GM13976 (cell line): ENCODE data around the gene HMCES.

Source experiments
- DNase-seq: peaks from one replicate; pipeline ENCODE4 v3.0.0; 2012; ENCODE audit warnings: low spot score
- CTCF ChIP-seq: IDR thresholded peaks from 2 replicates; pipeline ENCODE4 v1.5.1; 2012; ENCODE audit warnings: borderline replicate concordance, mild to moderate bottlenecking; ENCODE audit not compliant: insufficient read depth; ENCODE audit errors: extremely low read depth, missing control alignments, control extremely low read depth
- in situ Hi-C: fragments of 300-500 bp; cut with MboI; formaldehyde crosslinking; loops from one replicate; pipeline ENCODE4 v1.12.0; 2022; ENCODE audit warnings: low sequenced_read_pairs, mixed read lengths, inconsistent platforms; ENCODE audit not compliant: unreplicated experiment

HMCES gene

GRCh38 chr3:129311054-129311902, 32.6 kb downstream of the HMCES start:
- no peak for DNase-seq
- in situ Hi-C loops, result no loop called here

GRCh38 chr3:129312021-129312639, 33.5 kb downstream of the HMCES start:
- in situ Hi-C loops, result no loop called here
- no peak for TF ChIP-seq CTCF
- DNase-seq, result no peak

More at GRCh38 chr3:129311054-129311902, 32.6 kb downstream of the HMCES start:
- TF ChIP-seq CTCF, result no peak

- no peak for DNase-seq
- no peak for TF ChIP-seq CTCF
- in situ Hi-C loops, result no loop called here
Observed at GRCh38 chr3:129312671-129313414, 34.2 kb downstream of the HMCES start.

GRCh38 chr3:129313415-129313664, 34.7 kb downstream of the HMCES start:
- no peak for DNase-seq
- no peak for TF ChIP-seq CTCF
- in situ Hi-C loops, result no loop called here

- no peak for DNase-seq
- in situ Hi-C loops, result no loop called here
- no peak for TF ChIP-seq CTCF
Observed at GRCh38 chr3:129313665-129314385, 35.2 kb downstream of the HMCES start.

- in situ Hi-C loops, result no loop called here
- peak; percentile 38 for TF ChIP-seq CTCF
Observed at GRCh38 chr3:129314386-129315222, 35.9 kb downstream of the HMCES start.

More at GRCh38 chr3:129314386-129315222, 35.9 kb downstream of the HMCES start:
- peak; percentile 89 for DNase-seq
